Lower lobe of right lung (tissue), 2 donors: ENCODE data around the gene SLC24A3. TPM values are rescaled to one million over a fixed set of nuclear protein-coding genes. Genes with fewer than 3 reads are reported as not detected.

Source experiments
- ATAC-seq, 2 donors: fragments of 200-7000 bp; cut with Tn5 transposase; one replicate each; pipeline ENCODE4 v1.9.1; 2020 to 2022; ENCODE audit warnings: mild to moderate bottlenecking in 2 of 2, moderate library complexity in 2 of 2
- DNase-seq: peaks from one replicate; pipeline ENCODE4 v3.0.0-alpha.2; 2020
- H3K27ac ChIP-seq: fragments of 200-600 bp; one replicate; pipeline ENCODE4 v1.8.0; 2022
- H3K27me3 ChIP-seq: fragments of 200-600 bp; one replicate; pipeline ENCODE4 v1.8.0; 2022; ENCODE audit warnings: low read depth
- H3K36me3 ChIP-seq: fragments of 200-600 bp; one replicate; pipeline ENCODE4 v1.8.0; 2022; ENCODE audit warnings: mild to moderate bottlenecking
- H3K4me1 ChIP-seq: fragments of 200-600 bp; one replicate; pipeline ENCODE4 v1.8.0; 2022
- H3K4me3 ChIP-seq: fragments of 200-600 bp; one replicate; pipeline ENCODE4 v1.8.0; 2022; ENCODE audit warnings: mild to moderate bottlenecking
- H3K9me3 ChIP-seq: fragments of 200-600 bp; one replicate; pipeline ENCODE4 v1.8.0; 2022
- CTCF ChIP-seq: fragments of 200-600 bp; IDR thresholded peaks from one replicate; pipeline ENCODE4 v1.8.0; 2022; ENCODE audit warnings: antibody characterized with exemption, mild to moderate bottlenecking
- intact Hi-C: fragments of 100-400 bp; cut with DNase I; formaldehyde crosslinking; loops from one replicate; pipeline ENCODE4 v1.11.0; 2022
- total RNA-seq: library from RNA; stranded (reverse); fragmentation: NEBNext Ultra II Directional; extraction: Animal tissue kit (Norgen Biotek cat#: 25700); gene quantifications from one replicate; pipeline ENCODE4 v1.2.1, GENCODE V29; 2021
- donor health status: DM: no; HTN: yes; CAD: no; lungs with severe emphysema.

Gene SLC24A3
- total RNA-seq, 1 donor from 2014 or later, result 7.9 TPM

- no peak for DNase-seq
- no peaks in the 10 kb centered on the region for H3K36me3 ChIP-seq
- no peak for ATAC-seq
These were observed 202.2 kb downstream of the SLC24A3 start for GRCh38 chr20:19414600-19414999.

GRCh38 chr20:19415786-19416185, 203.3 kb downstream of the SLC24A3 start:
- ATAC-seq (no peak), DNase-seq (no peak)
- intact Hi-C loops, result no loop called here
- Histone ChIP-seq H3K36me3 (no peaks in the 10 kb centered on the region), H3K9me3 (no peaks in the 10 kb centered on the region), H3K27ac (no peak overlapping the region), H3K4me3 (no peak overlapping the region), H3K27me3 (no peaks in the 10 kb centered on the region), H3K4me1 (no peaks in the 10 kb centered on the region)
- no peak for TF ChIP-seq CTCF

More at GRCh38 chr20:19414600-19414999, 202.2 kb downstream of the SLC24A3 start:
- H3K4me1 ChIP-seq, result no peaks in the 10 kb centered on the region
- no peak overlapping the region for H3K4me3 ChIP-seq
- no peaks in the 10 kb centered on the region for H3K9me3 ChIP-seq
- H3K27me3 ChIP-seq, result no peaks in the 10 kb centered on the region
- TF ChIP-seq CTCF, result no peak
- intact Hi-C loops, result no loop called here
- H3K27ac ChIP-seq, result no peak overlapping the region

GRCh38 chr20:19416627-19417026, 204.2 kb downstream of the SLC24A3 start:
- DNase-seq (no peak), ATAC-seq (no peak)
- intact Hi-C loops, result no loop called here
- Histone ChIP-seq H3K9me3 (no peaks in the 10 kb centered on the region), H3K4me1 (no peaks in the 10 kb centered on the region), H3K27ac (no peak overlapping the region), H3K4me3 (no peak overlapping the region), H3K27me3 (no peaks in the 10 kb centered on the region), H3K36me3 (no peaks in the 10 kb centered on the region)
- no peak for TF ChIP-seq CTCF

- ATAC-seq, result no peak
- no peak overlapping the region for H3K27ac ChIP-seq
- TF ChIP-seq CTCF, result no peak
- no peaks in the 10 kb centered on the region for H3K9me3 ChIP-seq
- no peaks in the 10 kb centered on the region for H3K4me1 ChIP-seq
- intact Hi-C loops, result no loop called here
- H3K27me3 ChIP-seq, result no peaks in the 10 kb centered on the region
- DNase-seq, result no peak
- no peak overlapping the region for H3K4me3 ChIP-seq
- no peaks in the 10 kb centered on the region for H3K36me3 ChIP-seq
These were observed 207.0 kb downstream of the SLC24A3 start for GRCh38 chr20:19419396-19419795.

GRCh38 chr20:19423097-19423899, 210.9 kb downstream of the SLC24A3 start:
- H3K36me3 ChIP-seq, result no peaks in the 10 kb centered on the region
- DNase-seq (no peak), ATAC-seq (no peak)
- H3K9me3 ChIP-seq, result no peaks in the 10 kb centered on the region
- no peak for TF ChIP-seq CTCF
- intact Hi-C loops, result no loop called here
- no peaks in the 10 kb centered on the region for H3K27me3 ChIP-seq
- peaks cover 10% of the 10 kb centered on the region for H3K4me1 ChIP-seq
- H3K27ac ChIP-seq, result no peak overlapping the region
- no peak overlapping the region for H3K4me3 ChIP-seq
